HG02938 (cell line): ENCODE measurements around the gene HS1BP3.

Experiments
- ATAC-seq: cut with Tn5 transposase; IDR thresholded peaks from one replicate; pipeline ENCODE4 v1.9.1; 2021; ENCODE audit warnings: mild to moderate bottlenecking, moderate library complexity; ENCODE audit not compliant: unreplicated experiment

Gene HS1BP3

DNA sequence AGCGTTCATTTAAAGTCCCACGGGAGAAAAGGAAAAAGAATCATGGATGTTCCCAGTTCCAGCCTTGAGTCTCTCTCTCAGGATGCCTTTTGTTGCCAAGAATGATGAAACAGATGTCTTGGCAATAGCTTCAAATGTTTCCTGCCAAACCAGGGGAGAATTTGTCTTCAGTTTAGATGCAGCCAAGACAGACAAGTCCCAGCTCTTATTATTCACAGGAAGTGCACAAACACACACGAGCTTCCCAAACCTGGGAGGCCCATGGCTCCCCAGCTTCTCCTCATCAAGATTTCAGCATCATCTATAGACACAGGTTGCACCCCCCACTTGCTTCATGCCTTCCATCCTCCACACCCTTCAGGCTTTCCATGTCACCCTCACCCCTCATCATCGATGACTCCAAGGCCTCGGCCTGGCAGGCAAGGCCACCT is 45.9 kb downstream of the HS1BP3 start:
- ATAC-seq, result no peak

DNA sequence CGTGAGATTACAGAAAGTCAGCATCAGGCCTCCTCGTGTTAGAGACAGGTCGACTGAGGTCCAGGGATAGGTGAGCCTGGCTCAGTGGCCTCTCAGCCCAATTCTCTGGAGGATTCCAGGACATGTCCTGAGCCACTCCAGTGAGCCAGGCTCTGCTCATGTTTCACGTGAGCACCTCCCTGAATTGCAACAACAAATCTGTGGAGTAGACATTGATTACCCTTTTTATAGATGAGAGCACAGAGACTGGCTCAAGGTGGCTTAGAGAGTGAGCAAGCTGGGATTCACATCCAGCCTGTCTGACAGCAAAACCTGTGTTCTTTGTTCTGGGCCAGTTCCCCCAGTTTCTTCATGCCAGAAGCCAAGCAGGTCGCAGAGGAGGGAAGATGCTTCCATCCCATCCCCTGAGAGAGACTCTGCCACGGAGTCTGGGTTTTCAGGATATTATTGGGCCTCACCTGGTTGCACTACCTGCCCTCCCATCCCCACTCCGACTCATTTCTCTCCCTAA is 46.4 kb downstream of the HS1BP3 start:
- ATAC-seq, result no peak

DNA sequence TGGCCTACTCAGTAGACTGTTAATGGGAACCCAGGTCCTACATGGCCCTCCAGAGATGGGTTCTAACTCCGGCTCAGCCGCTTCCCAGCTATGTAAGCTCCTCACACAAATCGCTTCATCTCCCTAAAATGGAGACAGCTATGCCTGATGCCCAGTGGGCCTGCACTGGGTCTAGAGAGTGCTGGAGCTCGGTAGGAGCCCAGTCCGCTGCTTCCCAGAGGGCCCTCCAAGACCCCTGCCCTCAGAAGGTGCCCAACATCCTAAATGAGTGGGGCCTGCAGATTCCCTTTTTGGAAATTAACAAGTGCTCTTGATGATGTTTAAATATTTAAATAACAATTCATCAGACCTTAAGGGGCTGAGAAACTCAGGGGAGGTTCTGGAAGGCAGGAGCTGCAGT is 47.1 kb downstream of the HS1BP3 start:
- no peak for ATAC-seq

DNA sequence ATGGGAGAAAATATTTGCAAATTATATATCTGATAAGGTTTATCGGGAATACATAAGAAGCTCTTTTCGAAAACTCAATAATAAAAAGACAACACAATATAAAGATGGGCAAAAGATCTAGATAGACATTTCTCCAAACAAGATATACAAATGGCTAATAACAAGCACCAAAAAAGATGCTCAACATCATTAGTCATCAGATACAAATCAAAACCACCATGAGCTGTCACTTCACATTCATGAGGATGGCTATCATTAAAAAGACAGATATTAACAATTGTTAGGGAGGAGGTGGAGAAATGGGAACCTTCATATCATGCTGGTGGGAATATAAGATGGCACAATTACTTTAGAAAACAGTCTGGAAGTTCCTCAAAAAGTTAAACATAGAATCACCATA is 48.1 kb downstream of the HS1BP3 start:
- ATAC-seq, result no peak

DNA sequence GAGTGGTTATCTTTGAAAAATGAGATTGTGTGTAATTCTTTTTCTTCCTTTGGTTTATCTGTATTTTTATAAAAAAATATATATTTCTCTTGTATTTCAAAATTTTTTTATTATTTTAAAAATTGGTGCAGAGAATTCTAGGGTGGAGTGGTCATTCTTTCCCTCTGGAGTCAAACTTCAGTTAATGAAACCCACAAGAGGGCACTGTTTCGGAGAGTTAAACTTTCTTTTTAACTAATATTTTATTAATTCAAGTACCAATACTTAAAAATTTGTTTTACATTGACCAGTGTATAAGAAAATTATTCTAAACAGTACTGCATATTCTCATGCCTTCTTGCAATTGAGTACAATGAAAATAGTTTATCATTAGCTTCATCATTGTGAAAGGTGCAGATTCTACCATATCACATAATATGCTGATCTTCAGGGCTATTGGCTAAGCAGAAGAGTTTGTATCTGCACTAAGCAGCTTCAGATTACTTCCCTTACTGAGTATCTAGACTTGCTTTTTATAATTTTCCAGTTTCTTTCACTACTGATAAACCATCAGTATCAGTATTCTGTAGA is 50.1 kb downstream of the HS1BP3 start:
- ATAC-seq, result no peak

DNA sequence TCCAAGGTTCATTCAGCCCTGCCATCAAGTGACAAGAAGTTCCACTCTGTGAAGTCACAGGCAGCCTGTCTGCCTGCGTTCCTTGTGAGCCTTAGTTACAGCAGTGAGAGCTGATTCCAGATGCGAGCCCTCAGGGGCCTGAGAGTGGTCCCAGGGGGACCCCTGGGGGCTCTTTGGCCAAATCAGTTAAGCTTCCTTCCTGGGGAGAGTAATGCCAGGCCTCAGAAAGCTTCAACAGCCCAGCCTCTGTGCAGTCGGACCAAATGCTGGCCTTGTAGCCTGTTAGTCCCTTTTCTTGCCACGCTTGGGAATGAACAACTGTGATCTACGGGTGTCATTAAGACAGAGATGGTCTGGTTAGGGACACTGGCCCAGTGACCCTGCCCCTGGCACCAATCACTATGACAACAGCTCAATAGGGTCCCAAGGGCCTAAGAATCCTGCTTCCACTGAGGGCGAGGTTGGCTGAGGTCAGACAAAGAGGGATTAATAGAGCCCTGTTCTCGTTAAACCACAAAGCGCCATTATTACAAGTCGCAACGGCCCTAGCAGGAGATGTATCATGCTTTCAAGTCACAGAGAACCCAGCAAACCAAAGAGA is 50.9 kb downstream of the HS1BP3 start:
- ATAC-seq, result no peak

DNA sequence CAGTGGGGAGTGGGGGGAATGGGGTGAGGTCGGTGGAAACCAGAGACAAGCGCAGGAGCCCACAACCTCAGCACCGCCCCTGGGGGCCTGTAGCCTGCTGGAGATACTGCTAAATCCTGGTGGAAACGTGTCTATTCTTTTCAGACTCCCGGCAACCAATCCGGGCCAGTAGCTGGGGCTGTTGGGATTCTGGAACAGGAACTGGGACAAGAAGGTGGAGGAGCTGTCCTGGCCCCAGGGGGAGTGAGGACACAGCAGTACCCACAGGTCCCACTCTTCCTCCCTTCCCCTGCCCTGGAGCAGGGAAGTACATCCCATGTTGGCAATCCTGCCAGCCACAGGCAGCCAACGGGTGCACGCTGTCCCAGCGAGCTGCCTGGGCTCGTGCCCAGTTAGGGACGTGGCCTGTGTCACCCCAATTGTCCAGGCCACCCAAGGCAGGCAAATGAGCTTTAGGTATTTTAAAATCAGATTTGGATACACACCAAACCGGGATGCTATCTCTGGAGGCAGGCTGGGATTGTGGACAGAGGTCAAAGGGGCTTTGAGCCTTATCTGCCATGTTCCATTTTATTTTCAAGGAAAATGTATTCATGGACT is 51.8 kb downstream of the HS1BP3 start:
- ATAC-seq, result no peak

DNA sequence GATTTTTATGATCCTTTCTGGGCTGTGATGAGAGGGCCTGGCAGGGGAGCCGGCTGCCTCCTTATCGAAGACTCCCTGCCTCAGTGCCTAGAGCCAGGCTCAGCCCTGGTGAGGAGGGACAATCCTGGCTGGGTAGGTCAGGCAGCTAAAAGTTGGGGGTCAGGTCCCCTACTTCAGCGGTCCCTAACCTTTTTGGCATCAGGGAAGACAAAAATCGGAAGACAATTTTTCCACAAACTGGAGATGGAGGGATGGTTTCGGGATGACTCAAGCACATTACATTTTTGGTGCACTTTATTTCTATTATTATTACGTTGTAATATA is 53.1 kb downstream of the HS1BP3 start:
- no peak for ATAC-seq

DNA sequence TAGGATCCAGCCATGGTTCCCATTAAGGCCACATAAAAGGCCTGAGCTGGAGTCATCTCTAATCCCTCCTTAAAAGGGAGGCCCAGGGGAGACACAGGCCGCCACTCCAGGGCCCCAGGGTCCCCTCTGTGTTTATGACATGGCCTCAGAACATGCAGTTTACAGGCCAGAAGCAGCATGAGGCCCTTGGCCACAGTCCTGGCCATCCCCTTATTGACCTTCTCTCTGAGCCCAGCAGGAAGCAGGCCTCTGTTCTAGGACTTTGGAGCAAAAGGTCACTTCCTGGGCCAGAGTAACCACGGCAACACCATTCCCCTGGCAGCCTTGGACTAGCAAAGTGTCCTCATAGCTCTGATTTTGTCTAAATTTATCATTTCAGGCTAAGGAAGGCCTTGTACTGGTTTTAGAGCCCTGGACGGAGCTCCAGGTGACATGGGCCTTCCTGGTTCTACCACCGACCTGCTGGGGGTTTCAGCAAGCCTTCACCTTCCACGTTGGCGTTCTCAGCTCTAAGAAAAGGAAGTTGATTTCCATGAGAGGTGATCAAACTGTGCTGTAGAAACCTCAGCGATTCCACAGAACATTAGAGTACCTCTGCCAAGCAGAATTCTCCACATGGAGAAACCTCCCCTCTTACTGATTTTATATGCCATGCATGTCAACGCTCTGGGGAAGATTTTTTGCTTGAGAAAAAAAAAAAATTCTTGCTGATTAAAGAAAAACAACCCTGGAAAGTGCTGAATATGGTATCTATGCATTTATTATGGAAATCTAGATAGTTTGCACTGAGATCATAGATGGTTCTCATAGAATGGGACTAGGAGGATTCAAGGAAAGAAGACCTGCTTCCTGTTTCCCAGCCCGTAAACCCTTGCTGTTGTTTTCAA is 53.7 kb downstream of the HS1BP3 start:
- no peak for ATAC-seq

DNA sequence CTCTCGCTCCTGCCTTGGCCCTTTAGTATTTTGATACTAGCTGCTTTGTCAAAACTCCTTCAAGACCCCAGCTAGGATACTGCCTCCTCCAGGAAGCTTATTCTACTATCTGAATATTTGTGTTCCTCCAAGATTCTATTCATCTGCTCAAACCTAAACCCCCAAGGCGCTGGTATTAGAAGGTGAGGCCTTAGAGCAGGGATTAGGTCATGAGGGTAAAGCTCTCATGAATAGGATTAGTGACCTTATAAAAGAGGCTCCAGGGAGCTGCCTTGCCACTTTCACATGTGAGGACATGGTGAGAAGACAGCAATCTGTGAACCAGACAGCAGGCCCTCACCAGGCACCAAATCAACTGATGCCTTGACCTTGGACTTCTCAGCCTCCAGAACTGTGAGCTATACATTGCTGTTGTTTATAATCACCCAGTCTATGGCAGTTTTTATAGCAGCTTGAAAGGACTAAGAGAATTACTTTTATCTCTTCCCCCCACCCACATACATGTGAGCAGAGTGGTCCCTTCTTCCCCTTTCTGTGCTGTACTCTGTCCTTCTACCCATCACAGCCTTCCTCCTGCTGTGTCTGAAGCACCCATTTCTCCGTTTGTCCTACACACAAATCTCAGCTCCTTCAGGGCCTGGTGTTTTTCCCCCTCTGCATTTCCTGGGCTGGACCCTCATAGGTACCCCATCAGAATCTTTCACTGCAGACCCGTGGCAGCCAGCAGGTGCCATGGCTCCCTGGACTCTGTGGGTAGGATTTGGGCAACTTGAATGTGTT is 54.5 kb downstream of the HS1BP3 start:
- peak; percentile 7 for ATAC-seq

DNA sequence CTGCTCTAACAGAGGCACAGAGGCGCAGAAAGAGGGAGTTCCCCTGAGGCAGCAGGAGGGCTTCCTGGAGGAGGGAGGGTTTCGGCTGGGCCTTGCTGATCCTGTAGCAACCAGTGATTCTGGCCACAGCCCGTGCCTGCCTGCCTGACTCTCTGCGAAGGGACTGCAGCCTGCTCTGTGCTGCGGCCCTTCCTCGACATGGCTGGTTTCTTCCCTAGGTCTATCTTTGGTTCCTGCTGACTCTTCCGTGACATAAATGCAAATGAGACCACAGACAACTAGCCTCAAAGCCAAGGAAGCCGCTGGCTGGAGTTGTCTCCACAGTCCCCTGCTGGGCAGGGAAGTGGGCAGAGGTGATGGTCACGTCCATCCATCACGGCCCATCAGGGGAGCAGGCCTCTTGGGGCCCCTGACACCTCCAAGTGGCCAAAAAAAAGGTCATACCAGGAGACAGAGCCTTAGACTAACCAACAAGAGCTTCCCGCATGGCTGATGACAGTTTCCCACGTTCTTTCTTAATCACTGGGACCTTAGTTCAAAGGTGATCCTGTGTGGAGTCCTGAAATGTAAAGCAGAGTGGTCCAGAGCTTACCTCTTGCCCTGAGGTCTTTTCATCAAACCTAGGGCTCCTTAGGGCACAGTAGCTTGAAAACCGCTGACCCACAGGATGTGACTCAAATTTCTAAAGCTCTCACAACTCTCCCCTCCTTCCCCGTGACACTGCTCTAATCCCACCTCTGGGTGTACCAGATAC is 55.3 kb downstream of the HS1BP3 start:
- peak; percentile 94 for ATAC-seq

DNA sequence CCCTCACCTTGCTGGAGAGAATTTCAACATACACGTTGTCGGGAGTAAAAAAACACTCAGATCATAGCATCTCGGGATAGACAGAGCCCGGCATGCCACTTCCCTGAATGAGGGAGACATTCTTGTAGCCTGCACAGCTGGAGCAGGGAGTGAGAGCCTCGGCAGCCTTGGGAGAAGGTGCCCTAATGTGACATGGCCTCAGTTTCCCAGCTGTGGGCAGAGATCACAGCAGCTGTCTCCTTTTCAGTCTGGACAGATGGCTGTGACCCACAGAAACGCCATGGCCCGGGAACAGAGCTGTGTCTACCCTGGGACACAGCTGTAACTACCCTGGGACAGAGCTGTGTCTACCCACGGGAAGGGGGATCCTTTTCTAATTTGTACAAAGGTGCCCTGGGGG is 55.9 kb downstream of the HS1BP3 start:
- ATAC-seq, result no peak

DNA sequence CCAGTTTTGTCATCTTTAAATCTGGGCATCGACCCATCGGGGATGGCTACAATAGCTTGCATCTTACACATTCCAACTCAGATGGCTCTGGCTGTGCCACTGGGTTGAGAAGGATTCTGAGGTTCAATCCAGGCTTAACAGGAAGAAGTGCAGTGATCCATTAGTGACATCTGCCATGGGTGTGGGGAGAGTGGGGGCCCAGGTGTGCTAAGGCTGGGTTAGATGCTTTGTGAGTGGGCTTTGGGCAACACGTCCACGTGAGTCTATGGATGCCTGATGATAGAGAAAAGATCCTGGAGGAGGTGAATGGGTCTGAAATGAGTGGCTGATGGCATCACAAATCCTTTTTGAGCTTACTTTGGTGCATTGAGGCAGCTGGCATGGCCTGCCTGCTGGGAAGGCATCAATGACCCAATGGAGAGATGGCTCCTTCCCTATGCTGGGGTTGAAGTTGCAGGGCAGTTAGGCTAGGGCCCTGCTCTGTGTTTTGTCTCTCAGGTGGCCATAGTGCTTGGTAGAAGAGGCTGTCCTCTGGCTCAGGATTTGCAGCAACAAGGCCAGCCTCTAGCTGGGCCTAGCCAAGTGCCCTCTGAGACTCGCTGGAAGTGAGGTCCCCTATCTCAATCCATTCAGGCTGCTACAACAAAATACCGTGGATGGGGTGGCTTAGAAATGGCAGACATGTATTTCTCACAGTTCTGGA is 56.7 kb downstream of the HS1BP3 start:
- no peak for ATAC-seq

DNA sequence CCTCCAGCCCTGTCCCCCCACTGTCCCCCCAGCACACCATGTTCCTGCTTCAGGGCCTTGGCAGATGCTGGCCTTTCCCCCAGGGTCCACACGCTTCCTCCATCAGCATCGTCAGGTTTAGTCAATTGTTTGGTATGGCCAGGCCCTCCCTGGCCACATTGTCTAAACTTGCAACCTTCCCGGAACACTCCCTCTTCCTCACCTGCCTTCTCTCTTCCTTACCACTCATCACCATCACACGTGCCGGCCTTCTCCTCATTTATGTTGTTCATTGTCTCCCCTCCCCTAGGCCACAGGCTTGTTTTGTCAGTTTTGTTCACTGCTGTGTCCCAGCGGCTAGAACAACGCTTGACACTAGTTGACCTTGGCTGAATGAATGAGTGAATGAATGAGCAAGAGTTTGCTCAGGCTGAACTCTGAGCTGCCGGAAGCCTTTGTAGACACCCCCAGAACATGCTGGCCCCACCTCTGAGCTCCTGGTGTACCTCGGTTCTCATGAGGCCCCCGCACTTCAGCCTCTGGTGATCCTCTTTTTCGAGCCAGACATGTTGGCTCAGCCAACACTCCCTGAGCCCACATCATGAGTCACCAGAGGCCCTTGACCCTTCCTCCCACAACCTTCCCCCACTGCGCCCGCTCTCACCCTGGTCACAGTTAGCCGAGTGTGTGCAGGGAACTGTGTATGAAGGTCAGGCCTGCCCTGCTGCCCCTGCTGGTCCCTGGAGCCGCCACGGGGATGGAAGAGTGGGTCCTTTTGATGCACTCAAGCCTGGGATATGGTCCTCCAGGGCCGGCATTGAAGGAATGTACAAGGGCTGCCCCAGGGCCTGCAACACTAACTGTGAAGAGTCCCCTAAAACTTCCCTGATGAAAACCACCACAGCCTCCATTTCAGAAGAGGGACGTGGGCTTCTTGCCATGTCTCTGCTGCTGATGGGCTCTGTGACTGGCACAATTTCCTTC is 57.5 kb downstream of the HS1BP3 start:
- no peak for ATAC-seq

DNA sequence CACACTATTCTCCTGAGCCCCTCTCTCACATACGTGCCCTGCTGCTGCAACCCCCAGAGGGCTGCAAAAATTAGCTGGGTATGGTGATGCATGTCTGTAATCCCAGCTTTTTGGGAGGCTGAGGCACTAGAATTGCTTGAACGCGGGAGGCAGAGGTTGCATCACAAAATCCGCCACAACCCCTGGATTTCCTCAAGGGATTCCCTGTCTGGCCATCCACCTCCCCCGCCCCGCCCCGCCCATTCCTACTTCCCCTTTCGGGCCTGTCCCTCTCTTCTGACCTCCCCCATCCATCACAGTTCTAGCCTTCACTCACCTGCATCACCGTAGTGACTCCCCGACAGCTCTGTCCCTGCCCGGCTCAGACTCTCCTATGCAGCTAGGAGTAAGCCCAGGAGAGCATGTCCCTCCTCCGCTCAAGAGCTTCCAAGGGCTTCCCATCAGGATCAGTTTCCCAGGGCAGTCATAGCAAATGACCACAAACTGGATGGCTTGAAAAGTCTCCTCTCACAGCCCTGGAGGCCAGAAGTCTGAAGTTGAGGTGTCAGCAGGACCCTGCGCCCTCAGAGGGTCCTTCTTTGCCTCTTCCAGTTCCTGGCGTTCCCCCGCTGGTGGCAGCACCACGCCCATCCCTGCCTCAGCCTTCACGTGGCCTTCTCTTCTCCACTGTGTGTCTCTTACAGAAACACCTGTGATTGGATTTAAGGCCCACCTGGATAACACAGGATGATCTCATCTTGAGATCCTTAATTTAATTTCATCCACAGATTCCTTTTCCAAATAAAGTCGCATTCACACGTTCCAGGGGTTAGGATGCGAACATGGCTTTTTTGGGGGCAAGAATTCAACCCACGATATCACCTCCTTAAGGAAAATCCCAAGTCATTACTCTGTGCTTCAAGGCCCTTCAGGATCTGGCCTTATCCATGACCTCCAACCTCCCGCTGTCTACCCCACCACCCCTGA is 58.5 kb downstream of the HS1BP3 start:
- ATAC-seq, result no peak

DNA sequence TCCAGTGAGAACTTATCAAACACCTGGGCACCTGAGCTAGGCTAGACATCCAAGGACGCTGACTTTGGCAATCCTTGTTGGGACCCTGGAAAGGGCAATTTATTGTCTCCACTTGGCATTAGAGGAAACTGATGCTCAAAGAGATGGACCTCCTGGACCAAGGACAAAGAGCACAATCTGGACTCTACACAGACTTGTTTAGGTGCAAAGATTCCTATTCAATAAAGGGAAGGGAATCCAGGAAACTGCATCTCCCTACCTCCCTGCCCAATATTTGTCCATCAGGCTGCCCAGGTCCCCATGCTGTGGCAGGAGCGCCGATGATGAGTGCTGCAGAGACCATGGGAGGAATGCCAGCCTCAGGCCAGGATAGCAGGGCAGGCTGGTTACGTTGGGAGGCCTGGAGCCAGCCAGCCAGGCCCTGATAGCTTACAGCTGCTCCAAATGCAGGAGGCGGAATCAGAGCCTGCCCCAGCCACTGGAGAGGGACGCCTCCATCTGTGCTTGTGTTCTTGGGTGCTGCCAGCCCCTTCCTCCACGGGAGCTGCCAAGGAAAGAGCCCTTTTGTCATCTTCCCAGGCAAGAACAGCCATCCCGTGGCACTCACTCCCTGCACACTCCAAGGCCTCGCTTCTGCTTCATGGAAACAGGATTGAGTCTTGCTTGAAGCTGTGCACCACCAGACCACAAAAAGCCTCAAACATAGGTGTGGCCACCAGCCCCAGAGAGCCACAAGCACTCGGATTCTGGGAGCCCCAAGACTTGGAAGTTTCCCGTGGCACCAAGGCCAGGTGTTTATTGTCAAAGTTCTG is 60.0 kb downstream of the HS1BP3 start:
- no peak for ATAC-seq
